GM19324 (cell line): Measurements from ENCODE around the gene PTPN20.

ENCODE experiments used
- ATAC-seq: cut with Tn5 transposase; IDR thresholded peaks from one replicate; pipeline ENCODE4 v1.9.1; 2021; ENCODE audit warnings: mild to moderate bottlenecking, moderate library complexity; ENCODE audit not compliant: unreplicated experiment, low FRiP score

Gene PTPN20

DNA sequence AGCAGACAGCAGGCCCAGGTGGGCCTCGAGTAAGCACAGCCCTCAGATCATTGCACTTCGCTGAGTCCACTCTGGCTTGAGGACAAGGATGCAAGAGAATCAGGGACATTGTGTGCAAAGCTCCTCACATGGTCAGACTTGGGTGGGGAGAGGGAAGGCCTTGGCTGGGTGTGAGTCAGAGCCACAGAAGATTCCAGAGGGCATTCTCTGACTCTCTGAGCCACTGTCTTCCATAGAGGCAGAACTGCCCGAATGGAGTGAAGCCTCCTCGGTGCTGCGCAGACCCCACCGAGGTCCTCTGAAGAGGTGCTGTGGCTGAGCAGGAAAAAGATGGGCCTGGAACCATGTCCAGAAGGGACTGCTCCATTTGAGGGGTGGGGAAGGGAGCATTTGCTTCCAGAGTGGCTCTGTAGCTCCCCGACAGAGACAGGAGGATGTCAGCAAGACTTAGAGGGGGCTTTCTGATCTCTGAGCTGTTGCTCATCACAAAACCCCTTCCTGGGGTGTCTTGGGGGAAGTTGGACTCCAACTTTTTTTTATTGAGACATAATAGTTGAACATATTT lies 120.8 kb downstream of the PTPN20 start:
- no peak for ATAC-seq

DNA sequence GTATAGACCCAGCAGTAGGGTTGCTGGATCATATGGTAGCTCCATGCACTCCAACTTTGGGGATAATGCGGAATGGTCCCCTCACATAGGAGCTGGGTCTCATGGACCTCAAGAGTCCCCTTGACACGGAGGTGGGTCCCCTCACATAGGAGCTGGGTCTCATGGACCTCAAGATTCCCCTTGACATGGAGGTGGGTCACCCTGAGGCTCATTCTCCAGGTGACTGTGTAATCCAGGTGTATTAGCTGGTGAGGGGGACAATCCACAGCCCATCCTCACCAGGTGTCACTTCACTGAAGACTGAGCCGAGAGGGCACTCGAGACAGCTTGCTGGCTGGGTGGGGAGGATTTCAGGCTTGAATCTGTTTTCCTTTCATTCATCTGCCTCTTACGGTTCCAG lies 121.9 kb downstream of the PTPN20 start:
- ATAC-seq = no peak

GRCh38 chr10:47033541-47034270 lies 122.5 kb downstream of the PTPN20 start:
- no peak for ATAC-seq

DNA sequence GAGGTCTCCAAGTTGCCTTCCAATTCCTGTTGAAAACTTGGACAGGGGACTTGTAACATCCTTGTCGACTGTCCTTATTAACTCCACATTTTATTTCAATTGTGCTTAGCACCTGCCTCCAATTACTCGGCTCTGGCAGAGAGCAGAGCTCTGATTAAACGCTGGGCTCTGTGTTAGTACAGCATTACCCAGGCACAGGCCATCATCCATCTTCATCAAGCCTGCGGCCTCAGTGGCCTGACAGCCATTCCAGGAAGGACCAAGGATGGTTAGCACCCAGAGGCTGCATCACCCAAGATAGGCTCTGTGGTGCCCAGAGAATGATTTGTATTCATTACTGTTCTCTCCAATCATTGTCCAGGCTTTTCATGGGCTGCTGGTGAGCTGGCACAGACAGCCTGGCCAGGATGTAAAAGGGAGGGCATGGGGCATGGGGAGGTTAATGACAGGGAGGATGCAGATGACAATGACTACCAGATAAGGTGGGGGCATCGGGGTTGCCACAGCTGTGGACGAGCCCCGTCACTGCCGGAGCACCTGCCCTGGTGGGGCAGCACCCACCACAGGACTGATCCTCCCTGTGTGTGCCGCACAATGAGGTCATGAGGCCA lies 123.3 kb downstream of the PTPN20 start:
- ATAC-seq = no peak

DNA sequence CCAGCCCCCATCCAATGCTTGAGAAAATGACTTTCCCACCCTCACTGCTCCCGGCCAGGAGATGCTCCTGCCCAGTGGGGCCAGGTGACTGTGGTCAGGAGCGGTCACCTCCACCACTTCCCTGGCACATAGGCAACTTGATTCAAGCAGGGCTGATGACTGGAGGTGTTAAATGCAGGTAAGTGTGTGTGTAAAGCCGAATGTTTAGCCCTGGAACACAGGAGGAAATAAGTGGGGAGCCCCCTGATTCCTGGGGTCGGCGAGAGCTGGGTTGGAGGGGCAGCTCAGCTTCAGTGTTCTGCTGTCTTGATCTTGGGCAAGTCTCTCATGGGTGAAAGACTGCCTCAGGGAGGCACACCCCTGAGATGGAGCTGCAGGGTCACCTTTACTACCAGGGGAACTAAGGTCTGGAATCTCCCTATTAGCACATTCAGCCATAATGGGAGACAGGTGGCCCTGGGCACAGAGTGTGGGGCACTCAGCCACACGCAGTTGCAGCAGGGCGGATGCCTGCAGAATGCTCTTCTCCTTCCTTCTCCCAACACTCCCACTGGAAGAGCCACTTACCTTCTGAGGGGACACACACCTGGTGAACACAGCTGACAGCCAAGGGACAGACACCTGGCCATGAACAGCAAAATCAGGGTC lies 124.1 kb downstream of the PTPN20 start:
- no peak for ATAC-seq

DNA sequence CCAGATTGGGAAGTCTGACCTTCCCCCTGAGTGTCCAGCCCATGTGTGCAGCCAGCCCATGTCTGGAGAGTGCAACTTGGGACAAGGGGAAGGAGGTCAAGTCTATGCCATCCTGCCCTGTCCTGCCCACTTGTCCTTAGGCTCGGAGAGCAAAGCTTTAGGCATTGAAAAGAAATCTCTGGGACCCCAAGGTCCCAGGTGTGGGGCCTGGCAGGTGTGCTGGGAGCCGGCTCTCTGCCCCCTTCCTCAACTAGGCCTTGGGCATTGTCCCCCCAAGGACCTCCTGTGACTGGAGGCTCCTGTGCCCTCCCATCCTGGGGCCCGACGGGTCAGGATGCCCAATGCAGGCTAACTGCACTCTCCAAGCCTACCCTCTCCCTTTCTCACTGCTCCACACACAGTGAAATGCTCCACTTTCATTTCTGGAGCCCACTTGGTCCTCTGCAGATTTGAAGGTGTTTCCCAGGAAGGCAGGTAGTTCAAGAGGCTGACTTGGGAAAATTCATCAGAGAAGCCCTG lies 124.7 kb downstream of the PTPN20 start:
- no peak for ATAC-seq

GRCh38 chr10:47036771-47037170 lies 125.5 kb downstream of the PTPN20 start:
- no peak for ATAC-seq

- ATAC-seq = no peak
These were observed 126.6 kb downstream of the PTPN20 start for GRCh38 chr10:47037654-47038425.

DNA sequence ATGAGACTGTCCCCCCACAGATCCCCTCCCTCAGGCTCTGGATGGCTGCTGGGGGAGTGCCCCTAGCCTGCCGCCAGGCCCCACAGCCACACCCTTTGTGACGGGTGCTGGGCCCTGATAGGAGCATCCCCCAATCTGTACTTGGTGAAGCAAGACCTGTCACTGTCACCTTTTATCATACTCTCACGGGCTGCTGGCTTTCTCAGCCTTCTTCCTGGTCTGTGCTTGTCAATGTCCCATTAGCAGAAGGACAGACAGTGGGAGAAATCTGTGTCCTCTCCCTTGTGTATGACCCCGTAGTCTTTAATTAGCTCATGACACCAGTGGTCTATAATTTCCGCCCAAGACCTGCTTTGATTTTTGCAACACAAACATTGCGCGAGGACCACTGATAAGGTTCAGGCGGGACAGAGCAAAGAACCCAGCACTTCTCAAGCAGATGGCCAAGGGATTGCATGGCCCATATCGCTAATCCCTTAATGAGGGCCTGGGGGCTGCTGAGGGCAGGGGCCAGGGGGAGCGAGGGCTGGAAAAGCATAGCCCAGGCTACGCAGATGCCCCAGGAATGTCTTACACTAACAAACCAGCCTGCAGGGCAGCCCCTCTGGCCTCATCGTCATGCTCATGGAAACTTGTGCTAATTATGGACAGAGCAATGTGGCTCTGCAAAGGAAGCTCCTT lies 127.8 kb downstream of the PTPN20 start:
- no peak for ATAC-seq

GRCh38 chr10:47039562-47039913 lies 128.3 kb downstream of the PTPN20 start:
- no peak for ATAC-seq

- no peak for ATAC-seq
These were observed 128.8 kb downstream of the PTPN20 start for GRCh38 chr10:47040041-47040491.

DNA sequence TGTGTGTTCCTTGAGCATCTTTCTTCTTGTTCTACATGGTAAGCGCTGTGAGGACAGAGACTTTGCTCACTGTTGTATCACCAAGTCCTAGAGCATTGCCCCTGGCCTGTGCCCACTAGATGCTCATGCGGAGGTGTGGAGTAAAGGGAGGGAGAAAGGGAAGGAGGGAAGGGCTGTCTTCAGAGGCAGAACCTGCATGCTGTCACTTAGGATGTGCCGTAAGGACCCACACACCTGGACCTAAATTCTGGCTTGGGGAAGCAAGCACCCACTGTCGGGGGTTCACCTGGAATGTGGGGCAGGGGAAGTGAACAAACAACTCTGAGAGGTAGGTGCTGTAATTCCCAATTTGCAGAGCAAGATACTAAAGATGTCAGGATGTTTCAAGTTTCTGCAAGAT lies 129.5 kb downstream of the PTPN20 start:
- ATAC-seq = no peak

- no peak for ATAC-seq
These were observed 130.4 kb downstream of the PTPN20 start for GRCh38 chr10:47041396-47042198.

GRCh38 chr10:47042199-47042473 lies 130.9 kb downstream of the PTPN20 start:
- ATAC-seq = no peak

DNA sequence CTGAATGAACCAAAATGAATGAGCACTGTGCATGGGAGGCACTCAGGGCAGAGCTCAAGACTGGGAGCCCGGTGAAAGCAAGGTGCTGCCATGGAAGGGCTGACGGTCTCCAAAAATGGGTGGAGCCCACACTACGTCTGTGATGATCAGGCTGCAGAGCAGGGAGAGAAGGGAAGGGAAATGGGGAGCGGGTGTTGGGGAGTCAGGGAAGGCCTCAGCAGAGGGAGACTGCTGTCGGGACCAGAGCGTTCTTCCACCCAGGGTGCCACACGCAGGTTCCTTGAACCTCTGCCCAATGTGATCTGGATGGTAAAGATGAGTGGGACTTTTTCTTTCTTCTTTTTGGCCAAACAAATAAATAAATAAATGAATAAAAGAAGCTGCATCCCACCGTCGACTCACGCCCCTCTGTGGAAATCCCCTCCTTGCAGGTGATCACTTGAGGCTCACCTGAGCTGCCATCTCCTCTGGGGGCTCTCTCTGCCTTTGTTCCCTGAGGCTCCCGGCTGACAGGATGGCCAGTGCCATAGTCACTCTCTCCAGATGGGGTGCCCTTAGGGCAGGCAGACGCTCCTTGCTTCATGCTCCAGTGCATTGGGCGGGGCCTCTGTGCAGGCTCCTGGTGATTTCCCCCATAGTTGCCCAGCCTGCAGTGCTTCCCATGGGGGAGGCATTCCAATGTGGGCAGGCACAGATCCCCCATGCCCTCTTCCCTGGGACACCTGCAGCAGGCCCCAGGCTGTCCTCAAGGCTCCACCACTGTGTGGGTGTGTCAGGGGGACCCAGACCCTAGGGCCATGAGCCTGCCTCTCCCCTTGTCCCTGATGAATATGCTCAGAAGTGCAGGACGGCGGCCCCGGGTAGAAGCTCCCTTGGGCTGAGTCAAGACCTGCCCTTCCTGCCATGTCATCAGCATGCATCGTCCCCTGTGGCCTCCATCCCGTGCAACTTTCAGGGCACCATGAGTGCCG lies 131.8 kb downstream of the PTPN20 start:
- no peak for ATAC-seq

GRCh38 chr10:47043928-47044538 lies 132.8 kb downstream of the PTPN20 start:
- no peak for ATAC-seq

DNA sequence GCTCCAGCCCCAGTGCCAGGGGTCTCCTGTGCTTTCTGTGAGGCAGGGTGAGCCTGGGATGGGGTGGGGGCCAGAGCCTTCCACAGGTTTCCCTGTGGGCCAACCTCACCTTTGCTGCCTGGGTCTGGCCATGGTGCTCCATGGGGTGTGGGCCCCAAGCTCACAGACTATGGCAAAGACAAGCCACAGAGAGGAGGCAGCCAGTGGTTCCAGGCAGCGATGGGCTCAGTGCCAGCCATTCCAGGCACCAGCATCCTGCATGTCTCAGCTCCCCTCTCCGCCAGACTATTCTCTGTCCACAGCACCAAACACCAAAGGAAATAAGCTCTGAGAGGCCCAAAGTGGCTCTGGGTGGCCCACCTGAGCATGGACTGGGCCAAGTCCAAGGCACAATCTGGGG lies 133.5 kb downstream of the PTPN20 start:
- no peak for ATAC-seq

- no peak for ATAC-seq
These were observed 134.2 kb downstream of the PTPN20 start for GRCh38 chr10:47045331-47045861.
